SHP77 treated with DMSO at 0.1 percent for 48 hours (cell line): Measurements from ENCODE around the gene VPS16.
"Not testable (repeated sequence)": the region's sequence is repeated elsewhere in the genome, so short reads cannot be mapped to it uniquely, and the experiment has no call there.

Source experiments
- DNase-seq: peaks from one replicate; lab custom pipeline; 2025; lab: John Stamatoyannopoulos, UW

Gene VPS16

GRCh38 chr20:2871661-2872458 lies 31.3 kb downstream of the VPS16 start:
- no peak for DNase-seq

- peak; percentile 22 for DNase-seq
These were observed 32.0 kb downstream of the VPS16 start for GRCh38 chr20:2872459-2873009.

GRCh38 chr20:2873010-2873746 lies 32.6 kb downstream of the VPS16 start, which contains the start of gene PTPRA:
Gene PTPRA (plus strand): TSS chr20:2873481. CDS start chr20:2964278, 90,797 bp downstream.
- DNase-seq: peak; percentile 75

GRCh38 chr20:2873747-2874041 lies 33.1 kb downstream of the VPS16 start:
- DNase-seq: no peak

GRCh38 chr20:2874456-2874855 lies 33.9 kb downstream of the VPS16 start:
- DNase-seq: no peak

GRCh38 chr20:2875690-2876203 lies 35.2 kb downstream of the VPS16 start:
- no peak for DNase-seq

GRCh38 chr20:2878515-2878914 lies 38.0 kb downstream of the VPS16 start:
- DNase-seq: no peak

GRCh38 chr20:2879146-2879545 lies 38.6 kb downstream of the VPS16 start:
- no peak for DNase-seq

GRCh38 chr20:2880650-2881049 lies 40.1 kb downstream of the VPS16 start:
- DNase-seq: no peak

- no peak for DNase-seq
These were observed 43.4 kb downstream of the VPS16 start for GRCh38 chr20:2883726-2884637.

- no peak for DNase-seq
These were observed 47.2 kb downstream of the VPS16 start for GRCh38 chr20:2887715-2888114.

- DNase-seq: no peak
These were observed 47.8 kb downstream of the VPS16 start for GRCh38 chr20:2888224-2888955.

GRCh38 chr20:2889209-2889608 lies 48.7 kb downstream of the VPS16 start:
- no peak for DNase-seq

- DNase-seq: no peak
These were observed 49.3 kb downstream of the VPS16 start for GRCh38 chr20:2889797-2890196.

GRCh38 chr20:2890742-2891141 lies 50.2 kb downstream of the VPS16 start:
- no peak for DNase-seq

GRCh38 chr20:2891343-2891742 lies 50.8 kb downstream of the VPS16 start:
- no peak for DNase-seq

GRCh38 chr20:2892376-2892775 lies 51.8 kb downstream of the VPS16 start:
- no peak for DNase-seq

GRCh38 chr20:2894221-2894620 lies 53.7 kb downstream of the VPS16 start:
- DNase-seq: no peak

GRCh38 chr20:2895154-2895553 lies 54.6 kb downstream of the VPS16 start:
- DNase-seq: not testable (repeated sequence)

GRCh38 chr20:2899243-2899642 lies 58.7 kb downstream of the VPS16 start:
- no peak for DNase-seq
